Activated T-cell treated with anti-CD3 and anti-CD28 coated beads for 24 hours (primary cell): ENCODE data around the gene LINGO1.

Experiments used
- DNase-seq: peaks from one replicate; pipeline ENCODE4 v3.0.0-alpha.2; 2020; ENCODE audit warnings: low read depth

The LINGO1 gene

GRCh38 chr15:77595231-77595630, 37.5 kb downstream of the LINGO1 start:
- DNase-seq = no peak

- no peak for DNase-seq
These were observed 40.0 kb downstream of the LINGO1 start for GRCh38 chr15:77592758-77593157.

- no peak for DNase-seq
These were observed 40.6 kb downstream of the LINGO1 start for GRCh38 chr15:77591968-77592613.

- no peak for DNase-seq
These were observed 42.9 kb downstream of the LINGO1 start for GRCh38 chr15:77589839-77590238.

GRCh38 chr15:77588126-77588525, 44.6 kb downstream of the LINGO1 start:
- no peak for DNase-seq

GRCh38 chr15:77584691-77585090, 48.0 kb downstream of the LINGO1 start:
- no peak for DNase-seq

GRCh38 chr15:77584201-77584600, 48.5 kb downstream of the LINGO1 start:
- DNase-seq = no peak

- no peak for DNase-seq
These were observed 49.9 kb downstream of the LINGO1 start for GRCh38 chr15:77582763-77583162.

- DNase-seq = no peak
These were observed 50.7 kb downstream of the LINGO1 start for GRCh38 chr15:77581896-77582569.

- DNase-seq = no peak
These were observed 51.6 kb downstream of the LINGO1 start for GRCh38 chr15:77580996-77581682.

- DNase-seq = no peak
These were observed 53.1 kb downstream of the LINGO1 start for GRCh38 chr15:77579498-77580188.

GRCh38 chr15:77578641-77579372, 53.9 kb downstream of the LINGO1 start:
- DNase-seq = no peak

- DNase-seq = no peak
These were observed 55.3 kb downstream of the LINGO1 start for GRCh38 chr15:77577366-77577950.

GRCh38 chr15:77576538-77576937, 56.2 kb downstream of the LINGO1 start:
- no peak for DNase-seq

- DNase-seq = no peak
These were observed 57.3 kb downstream of the LINGO1 start for GRCh38 chr15:77575203-77575934.

- no peak for DNase-seq
These were observed 58.0 kb downstream of the LINGO1 start for GRCh38 chr15:77574521-77575202.

GRCh38 chr15:77573802-77574201, 58.9 kb downstream of the LINGO1 start:
- DNase-seq = no peak

- no peak for DNase-seq
These were observed 60.5 kb downstream of the LINGO1 start for GRCh38 chr15:77572186-77572585.

GRCh38 chr15:77571741-77572140, 61.0 kb downstream of the LINGO1 start:
- no peak for DNase-seq

- no peak for DNase-seq
These were observed 61.5 kb downstream of the LINGO1 start for GRCh38 chr15:77571181-77571580.
